Osteocyte (in vitro differentiated cells): Measurements from ENCODE around the gene SLC23A3. TPM values are rescaled to one million over a fixed set of nuclear protein-coding genes. Genes with fewer than 3 reads are reported as not detected.

ENCODE experiments used
- DNase-seq: peaks from one replicate; pipeline ENCODE4 v3.0.0; 2021; ENCODE audit warnings: mixed read lengths; ENCODE audit not compliant: unreplicated experiment; ENCODE audit errors: extremely low spot score
- H3K27ac Mint-ChIP-seq: one replicate; pipeline ENCODE4 v1.8.0; 2021; ENCODE audit warnings: mild to moderate bottlenecking, mixed read lengths; ENCODE audit not compliant: unreplicated experiment
- H3K27me3 Mint-ChIP-seq: one replicate; pipeline ENCODE4 v1.8.0; 2021; ENCODE audit warnings: mixed read lengths; ENCODE audit not compliant: unreplicated experiment
- H3K36me3 Mint-ChIP-seq: one replicate; pipeline ENCODE4 v1.8.0; 2021; ENCODE audit warnings: mixed read lengths; ENCODE audit not compliant: unreplicated experiment
- H3K4me1 Mint-ChIP-seq: one replicate; pipeline ENCODE4 v1.8.0; 2021; ENCODE audit warnings: mixed read lengths; ENCODE audit not compliant: unreplicated experiment
- H3K4me3 Mint-ChIP-seq: one replicate; pipeline ENCODE4 v1.8.0; 2021; ENCODE audit warnings: mild to moderate bottlenecking, moderate library complexity, mixed read lengths; ENCODE audit not compliant: unreplicated experiment
- H3K9me3 Mint-ChIP-seq: one replicate; pipeline ENCODE4 v1.8.0; 2021; ENCODE audit warnings: mixed read lengths; ENCODE audit not compliant: unreplicated experiment
- CTCF ChIP-seq: fragments of 200-600 bp; sonication (generic); IDR thresholded peaks from 2 replicates; pipeline ENCODE4 v1.5.0; 2021; ENCODE audit warnings: antibody characterized with exemption, mild to moderate bottlenecking, moderate library complexity
- total RNA-seq: library from RNA; stranded (reverse); gene quantifications from 2 replicates; pipeline ENCODE4 v1.2.1, GENCODE V29; 2021

The SLC23A3 gene
- total RNA-seq, 1 donor from 2014 or later = 5.2 TPM

- H3K9me3 Mint-ChIP-seq = no peaks in the 10 kb centered on the region
- H3K4me3 Mint-ChIP-seq = no peak overlapping the region
- peaks cover 7% of the 10 kb centered on the region for H3K4me1 Mint-ChIP-seq
- DNase-seq = no peak
- no peak for TF ChIP-seq CTCF
- H3K27me3 Mint-ChIP-seq = no peaks in the 10 kb centered on the region
- H3K27ac Mint-ChIP-seq = no peak overlapping the region
- H3K36me3 Mint-ChIP-seq = peaks cover 8% of the 10 kb centered on the region
These were observed 897 bp downstream of the SLC23A3 start for GRCh38 chr2:219168932-219169331.

- no peak for TF ChIP-seq CTCF
- peaks cover 7% of the 10 kb centered on the region for H3K4me1 Mint-ChIP-seq
These were observed 1.3 kb downstream of the SLC23A3 start for GRCh38 chr2:219168526-219168925.

GRCh38 chr2:219167997-219168396, 1.8 kb downstream of the SLC23A3 start:
- no peak for DNase-seq
- Mint-ChIP-seq H3K4me1 (peaks cover 7% of the 10 kb centered on the region), H3K9me3 (no peaks in the 10 kb centered on the region), H3K27me3 (no peaks in the 10 kb centered on the region), H3K36me3 (peaks cover 6% of the 10 kb centered on the region), H3K27ac (no peak overlapping the region), H3K4me3 (no peak overlapping the region)
- TF ChIP-seq CTCF = no peak

More at GRCh38 chr2:219168526-219168925, 1.3 kb downstream of the SLC23A3 start:
- no peak overlapping the region for H3K4me3 Mint-ChIP-seq
- no peaks in the 10 kb centered on the region for H3K9me3 Mint-ChIP-seq
- DNase-seq = no peak
- no peak overlapping the region for H3K27ac Mint-ChIP-seq
- peaks cover 6% of the 10 kb centered on the region for H3K36me3 Mint-ChIP-seq
- no peaks in the 10 kb centered on the region for H3K27me3 Mint-ChIP-seq

GRCh38 chr2:219165058-219165911, 4.5 kb downstream of the SLC23A3 start:
- no peak for DNase-seq
- TF ChIP-seq CTCF = no peak
- Mint-ChIP-seq H3K27ac (no peak overlapping the region), H3K9me3 (no peaks in the 10 kb centered on the region), H3K27me3 (no peaks in the 10 kb centered on the region), H3K36me3 (no peaks in the 10 kb centered on the region), H3K4me1 (peaks cover 8% of the 10 kb centered on the region), H3K4me3 (no peak overlapping the region)

- no peaks in the 10 kb centered on the region for H3K36me3 Mint-ChIP-seq
- no peak overlapping the region for H3K27ac Mint-ChIP-seq
- no peaks in the 10 kb centered on the region for H3K9me3 Mint-ChIP-seq
- TF ChIP-seq CTCF = no peak
- H3K27me3 Mint-ChIP-seq = no peaks in the 10 kb centered on the region
- peaks cover 14% of the 10 kb centered on the region for H3K4me1 Mint-ChIP-seq
- H3K4me3 Mint-ChIP-seq = no peak overlapping the region
- no peak for DNase-seq
These were observed 6.7 kb downstream of the SLC23A3 start for GRCh38 chr2:219163156-219163555.
